Cardiac fibroblast (primary cell): Measurements from ENCODE around the gene RAB11FIP5.

ENCODE experiments used
- DNase-seq, 2 donors: peaks; one replicate each; pipeline versions ENCODE4 v3.0.0 to v3.0.0-alpha.2; 2010; ENCODE audit warnings: low read depth in 2 of 2
- H3K4me3 ChIP-seq, 2 donors: replicated peaks in 1 of 2; 1 replicate in 1 of 2; 2 replicates in 1 of 2; pipeline ENCODE4 v1.5.1; 2011; ENCODE audit warnings: low read depth in 2 of 2, low read length in 2 of 2, mild to moderate bottlenecking in 2 of 2, moderate library complexity in 1 of 2
- TF ChIP-seq, protein P1 (sequence below): IDR thresholded peaks from one replicate; pipeline ENCODE4 v1.5.1; 2011; ENCODE audit warnings: low read depth, mild to moderate bottlenecking, low read length, inconsistent platforms

RAB11FIP5 gene

DNA sequence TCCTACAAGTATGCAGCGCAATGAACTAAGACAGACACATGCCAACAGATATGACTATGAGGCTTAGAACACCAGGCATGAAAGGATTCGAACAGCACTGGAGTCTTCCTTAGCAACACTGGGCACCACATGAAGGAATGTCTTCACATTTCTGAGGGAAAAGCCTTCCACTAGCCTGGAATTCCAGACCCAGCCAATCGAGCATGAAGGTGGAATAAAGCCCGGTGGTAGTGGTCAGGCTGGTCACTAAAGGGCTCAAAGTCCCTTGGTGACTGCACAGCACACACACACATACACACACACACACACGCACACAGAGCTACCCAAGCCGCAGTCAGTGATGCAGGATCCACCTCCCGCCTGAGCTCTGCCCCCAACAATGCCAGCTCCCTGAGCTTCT lies 21.6 kb downstream of the RAB11FIP5 start:
- TF ChIP-seq, protein P1, sequence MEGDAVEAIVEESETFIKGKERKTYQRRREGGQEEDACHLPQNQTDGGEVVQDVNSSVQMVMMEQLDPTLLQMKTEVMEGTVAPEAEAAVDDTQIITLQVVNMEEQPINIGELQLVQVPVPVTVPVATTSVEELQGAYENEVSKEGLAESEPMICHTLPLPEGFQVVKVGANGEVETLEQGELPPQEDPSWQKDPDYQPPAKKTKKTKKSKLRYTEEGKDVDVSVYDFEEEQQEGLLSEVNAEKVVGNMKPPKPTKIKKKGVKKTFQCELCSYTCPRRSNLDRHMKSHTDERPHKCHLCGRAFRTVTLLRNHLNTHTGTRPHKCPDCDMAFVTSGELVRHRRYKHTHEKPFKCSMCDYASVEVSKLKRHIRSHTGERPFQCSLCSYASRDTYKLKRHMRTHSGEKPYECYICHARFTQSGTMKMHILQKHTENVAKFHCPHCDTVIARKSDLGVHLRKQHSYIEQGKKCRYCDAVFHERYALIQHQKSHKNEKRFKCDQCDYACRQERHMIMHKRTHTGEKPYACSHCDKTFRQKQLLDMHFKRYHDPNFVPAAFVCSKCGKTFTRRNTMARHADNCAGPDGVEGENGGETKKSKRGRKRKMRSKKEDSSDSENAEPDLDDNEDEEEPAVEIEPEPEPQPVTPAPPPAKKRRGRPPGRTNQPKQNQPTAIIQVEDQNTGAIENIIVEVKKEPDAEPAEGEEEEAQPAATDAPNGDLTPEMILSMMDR: no peak
- H3K4me3 ChIP-seq: no peak overlapping the region
- DNase-seq: peak in 1 of 2 donors; percentile 22

DNA sequence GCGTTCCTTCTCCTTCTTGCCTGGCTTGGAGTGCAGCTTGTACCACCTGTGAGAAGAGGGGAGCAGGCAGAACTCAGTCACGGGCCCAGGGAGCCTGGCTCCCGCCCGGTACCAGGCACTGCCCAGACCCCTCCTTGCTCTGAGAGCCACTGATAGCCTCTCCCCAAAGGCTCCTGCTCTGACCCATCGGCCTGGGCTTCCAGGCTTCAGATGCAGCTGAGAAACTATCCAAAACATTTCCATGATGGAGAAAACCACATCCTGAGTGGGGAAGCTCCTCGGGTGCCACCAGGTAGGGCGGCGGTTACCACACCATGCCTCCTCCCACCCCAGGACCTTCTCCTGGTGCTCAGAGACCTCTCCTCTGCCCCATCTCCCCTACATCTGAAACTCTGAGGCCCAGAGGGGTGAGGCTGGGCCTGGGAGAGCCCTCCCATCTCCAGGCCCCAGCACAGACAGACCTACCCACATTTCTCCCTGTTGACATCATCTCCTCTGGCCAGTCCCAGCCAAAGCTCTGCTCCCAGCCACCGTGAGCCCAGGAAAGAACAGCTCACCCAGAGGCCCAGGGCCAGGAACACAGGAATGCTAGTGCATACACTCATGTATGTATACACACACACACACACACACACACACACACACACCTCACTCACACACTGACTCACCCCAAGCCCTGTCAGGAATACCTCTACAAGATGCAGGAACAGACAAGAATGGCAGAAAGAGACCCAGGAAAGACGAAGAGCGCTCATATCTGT lies 23.3 kb downstream of the RAB11FIP5 start:
- DNase-seq: peak; percentile 97 to 99
- TF ChIP-seq, protein P1: no peak
- H3K4me3 ChIP-seq: no peak overlapping the region

DNA sequence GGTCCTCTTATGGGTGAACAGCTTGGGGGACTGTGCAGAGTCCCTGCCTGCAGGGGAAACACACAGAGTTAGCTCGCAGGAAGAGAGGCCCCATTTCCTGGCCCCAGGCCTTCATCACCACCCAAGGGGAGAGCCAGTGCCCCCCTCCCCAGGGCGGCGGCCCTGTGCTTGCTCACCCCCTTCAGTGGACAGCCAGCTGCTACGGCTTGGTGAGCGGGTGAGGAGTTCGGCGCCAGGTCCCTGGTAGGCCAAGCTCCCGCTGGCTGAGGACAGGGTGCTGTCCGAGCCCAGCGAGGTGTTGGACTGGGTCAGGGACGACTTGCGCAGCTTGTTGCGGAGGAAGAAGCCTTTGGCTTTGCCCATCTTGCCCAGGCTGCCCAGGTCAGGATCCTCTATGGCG lies 24.0 kb downstream of the RAB11FIP5 start:
- H3K4me3 ChIP-seq: no peak overlapping the region
- DNase-seq: no peak
- TF ChIP-seq, protein P1: no peak

DNA sequence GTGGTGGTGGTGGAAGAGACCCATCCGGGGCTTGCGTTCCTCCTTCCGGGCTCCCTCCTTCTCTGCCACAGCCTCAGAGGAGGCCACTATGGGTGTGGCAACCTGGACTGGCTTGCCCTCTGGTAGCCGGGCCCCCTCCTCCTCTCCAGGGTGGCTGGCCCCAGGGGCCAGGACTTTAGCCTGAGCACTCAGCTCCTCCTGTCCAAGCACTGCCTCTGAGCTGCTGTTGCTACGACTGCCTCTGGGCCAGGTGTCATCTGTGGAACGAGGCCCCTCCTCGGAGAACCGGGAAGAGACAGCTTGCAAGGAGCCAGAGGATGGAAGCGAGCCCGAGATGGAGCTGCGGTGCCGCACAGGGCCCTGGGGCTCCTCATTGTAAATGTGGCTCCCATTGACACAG lies 24.5 kb downstream of the RAB11FIP5 start:
- TF ChIP-seq, protein P1: no peak
- no peak for DNase-seq
- no peak overlapping the region for H3K4me3 ChIP-seq

DNA sequence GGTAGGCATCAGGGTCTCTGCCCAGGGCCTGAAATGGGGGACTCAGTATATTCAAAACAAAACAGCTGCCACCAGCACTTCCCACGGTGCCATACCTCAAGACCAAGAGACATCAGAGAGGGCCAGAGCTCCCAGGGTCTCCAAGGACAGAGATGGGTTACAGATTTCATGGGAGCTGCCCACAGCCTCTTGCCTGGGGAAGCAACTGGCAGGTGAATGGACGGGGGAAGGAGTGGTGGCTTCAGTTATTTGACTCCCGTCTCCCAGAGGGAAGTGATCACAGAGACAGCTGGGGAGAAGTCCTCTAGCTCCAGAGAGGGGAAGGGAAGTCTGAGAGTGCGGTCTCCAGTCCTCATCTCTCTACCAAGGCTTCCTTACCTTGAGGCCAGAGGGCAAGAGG lies 25.4 kb downstream of the RAB11FIP5 start:
- TF ChIP-seq, protein P1: no peak
- H3K4me3 ChIP-seq: no peak overlapping the region
- no peak for DNase-seq

DNA sequence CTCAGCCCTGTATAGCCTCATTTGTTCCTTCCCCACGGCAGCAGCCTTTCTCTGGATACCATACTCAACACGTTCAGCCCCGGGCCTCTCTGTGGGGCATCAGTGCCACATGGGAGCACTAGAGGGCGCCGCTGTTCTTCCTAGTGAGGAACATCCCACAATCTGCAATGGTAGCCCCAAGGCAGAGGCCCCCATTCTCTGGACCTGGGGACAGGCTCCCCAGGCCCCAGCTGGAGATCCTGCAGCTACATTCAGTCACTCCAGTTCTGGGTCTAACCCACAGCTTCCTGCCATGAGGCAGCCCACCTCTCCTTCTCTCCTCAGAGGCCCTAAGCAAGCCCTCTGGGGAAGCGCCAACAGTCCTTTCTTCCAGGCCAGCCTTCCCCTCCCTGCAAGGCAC lies 27.1 kb downstream of the RAB11FIP5 start:
- H3K4me3 ChIP-seq: no peak overlapping the region
- DNase-seq: peak; percentile 78 to 79
- TF ChIP-seq, protein P1: peak; percentile 95

DNA sequence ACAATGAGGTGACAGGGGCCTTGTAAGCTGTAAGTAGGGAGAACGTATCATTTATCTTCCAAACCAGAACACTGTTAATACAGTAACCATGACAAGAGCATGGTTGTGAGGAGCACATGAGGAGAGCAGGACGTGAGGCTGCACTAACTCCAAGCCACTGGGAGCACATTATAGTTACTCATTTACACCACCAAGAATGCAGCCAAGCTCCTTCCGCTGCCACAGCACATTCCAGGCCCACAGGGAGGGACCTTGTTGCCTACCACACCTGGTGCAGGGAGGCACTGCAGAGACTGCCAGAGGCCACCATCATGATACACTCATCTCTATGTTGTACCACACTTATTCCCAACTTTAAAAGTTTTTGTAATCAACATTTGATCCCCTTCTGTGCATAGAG lies 27.8 kb downstream of the RAB11FIP5 start:
- no peak for DNase-seq
- TF ChIP-seq, protein P1: no peak
- H3K4me3 ChIP-seq: no peak overlapping the region
